SU-DHL-6 (cell line): ENCODE results near the gene CYLD.
A peak's percentile ranks its signal among the peaks of the same experiment; 100 is the strongest.

Experiments
- H2AFZ ChIP-seq: fragments of 200-600 bp; sonication (generic); 2 replicates; pipeline ENCODE4 v1.6.1; 2014; ENCODE audit warnings: low read depth, mild to moderate bottlenecking, moderate library complexity, mixed read lengths, antibody characterized with exemption, low read length; ENCODE audit not compliant: severe bottlenecking
- H3F3A ChIP-seq: fragments of 200-600 bp; shearing (Covaris generic); 2 replicates; pipeline ENCODE4 v1.6.0; 2016; ENCODE audit warnings: antibody characterized with exemption, mild to moderate bottlenecking; ENCODE audit not compliant: insufficient read depth
- H3K27ac ChIP-seq: fragments of 200-600 bp; sonication (generic); 2 replicates; pipeline ENCODE4 v1.5.1; 2016; ENCODE audit warnings: low read depth, mild to moderate bottlenecking, low read length, moderate library complexity, mixed read lengths
- H3K27me3 ChIP-seq: fragments of 200-600 bp; sonication (generic), shearing (Covaris generic); 2 replicates; pipeline ENCODE4 v1.6.0; 2014; ENCODE audit warnings: mild to moderate bottlenecking, low read length
- H3K36me3 ChIP-seq: fragments of 200-600 bp; sonication (generic); 2 replicates; pipeline ENCODE4 v1.6.1; 2014; ENCODE audit warnings: mild to moderate bottlenecking, low read length, mixed read lengths
- H3K4me2 ChIP-seq: fragments of 300-600, 200-600 bp; shearing (Covaris generic), sonication (generic); 2 replicates; pipeline ENCODE4 v1.6.0; 2014; ENCODE audit warnings: low read length, low read depth, mild to moderate bottlenecking; ENCODE audit not compliant: poor library complexity, severe bottlenecking
- H3K4me3 ChIP-seq: fragments of 200-600 bp; sonication (generic); 2 replicates; pipeline ENCODE4 v1.5.1; 2014; ENCODE audit warnings: antibody characterized with exemption, low read length, mild to moderate bottlenecking, mixed read lengths; ENCODE audit not compliant: insufficient read depth, poor library complexity, severe bottlenecking
- H3K79me2 ChIP-seq: fragments of 200-600 bp; sonication (generic); 2 replicates; pipeline ENCODE4 v1.6.1; 2014; ENCODE audit warnings: mild to moderate bottlenecking, low read length, moderate library complexity; ENCODE audit not compliant: insufficient read depth
- H3K9ac ChIP-seq: fragments of 200-600 bp; sonication (generic); 2 replicates; pipeline ENCODE4 v1.7.0; 2014; ENCODE audit warnings: mild to moderate bottlenecking, low read length
- H3K9me2 ChIP-seq: fragments of 200-600 bp; sonication (generic); replicated peaks from 2 replicates; pipeline ENCODE4 v1.6.1; 2014; ENCODE audit warnings: low read length; ENCODE audit not compliant: insufficient read depth
- H3K9me3 ChIP-seq: fragments of 200-600 bp; sonication (generic); 2 replicates; pipeline ENCODE4 v1.6.1; 2014; ENCODE audit warnings: low read length, mixed read lengths; ENCODE audit not compliant: insufficient read depth
- H4K20me1 ChIP-seq: fragments of 200-600 bp; sonication (generic); 2 replicates; pipeline ENCODE4 v1.6.1; 2014; ENCODE audit warnings: low read depth, mild to moderate bottlenecking, antibody characterized with exemption, low read length, moderate library complexity, mixed read lengths
- CTCF ChIP-seq: fragments of 200-600 bp; sonication (generic); IDR thresholded peaks from one replicate; pipeline ENCODE4 v1.5.1; 2017; ENCODE audit warnings: antibody characterized with exemption, mild to moderate bottlenecking, low read length, moderate library complexity; ENCODE audit not compliant: insufficient read depth, poor library complexity, severe bottlenecking
- EZH2phosphoT487 ChIP-seq: fragments of 200-600 bp; sonication (generic), shearing (Covaris generic); conservative IDR thresholded peaks from 2 replicates; pipeline ENCODE4 v1.6.1; 2018; ENCODE audit warnings: mild to moderate bottlenecking, antibody characterized with exemption, low read length, moderate library complexity, mixed read lengths

Gene CYLD

GRCh38 chr16:50802961-50803360 is 61.1 kb downstream of the CYLD start:
- Histone ChIP-seq H3K4me2 (no peak overlapping the region), H3K27ac (no peak overlapping the region), H3K4me3 (no peak overlapping the region), H4K20me1 (no peaks in the 10 kb centered on the region), H3K9ac (no peak overlapping the region), H3K9me3 (no peaks in the 10 kb centered on the region), H3K79me2 (no peaks in the 10 kb centered on the region), H3F3A (no peaks in the 10 kb centered on the region), H2AFZ (no peak overlapping the region), H3K36me3 (no peaks in the 10 kb centered on the region), H3K9me2 (no peaks in the 10 kb centered on the region), H3K27me3 (no peaks in the 10 kb centered on the region)
- TF ChIP-seq CTCF (no peak), EZH2phosphoT487 (no peak)

- no peak overlapping the region for H3K4me3 ChIP-seq
- H3K27ac ChIP-seq: no peak overlapping the region
- no peaks in the 10 kb centered on the region for H3K36me3 ChIP-seq
- H3K9ac ChIP-seq: no peak overlapping the region
- no peaks in the 10 kb centered on the region for H3K27me3 ChIP-seq
- no peaks in the 10 kb centered on the region for H3K79me2 ChIP-seq
- no peak overlapping the region for H2AFZ ChIP-seq
- no peaks in the 10 kb centered on the region for H4K20me1 ChIP-seq
- H3K9me2 ChIP-seq: no peaks in the 10 kb centered on the region
- H3K4me2 ChIP-seq: no peak overlapping the region
- H3F3A ChIP-seq: no peaks in the 10 kb centered on the region
- H3K9me3 ChIP-seq: no peaks in the 10 kb centered on the region
- no peak for TF ChIP-seq EZH2phosphoT487
- TF ChIP-seq CTCF: no peak
These were observed 62.5 kb downstream of the CYLD start for GRCh38 chr16:50804290-50804907.

GRCh38 chr16:50806099-50807062 is 64.5 kb downstream of the CYLD start:
- no peak overlapping the region for H3K9ac ChIP-seq
- no peaks in the 10 kb centered on the region for H3K9me2 ChIP-seq
- no peak overlapping the region for H3K27ac ChIP-seq
- H3K4me2 ChIP-seq: peak overlapping the region; percentile 51
- H3K27me3 ChIP-seq: no peaks in the 10 kb centered on the region
- TF ChIP-seq EZH2phosphoT487 (no peak), CTCF (peak; percentile 96)
- no peaks in the 10 kb centered on the region for H3K36me3 ChIP-seq
- H3K9me3 ChIP-seq: no peaks in the 10 kb centered on the region
- H3K4me3 ChIP-seq: no peak overlapping the region
- peak overlapping the region; percentile 35 for H2AFZ ChIP-seq
- H3F3A ChIP-seq: no peaks in the 10 kb centered on the region
- H3K79me2 ChIP-seq: no peaks in the 10 kb centered on the region
- H4K20me1 ChIP-seq: no peaks in the 10 kb centered on the region
